SK-N-SH treated with all-trans-retinoic acid at 6 μM for 48 hours (cell line): ENCODE results near the gene SH3BGRL2.

Experiments used
- ATAC-seq: fragments of 200-7000 bp; cut with Tn5 transposase; 3 replicates; pipeline ENCODE4 v1.9.1; 2020; ENCODE audit warnings: mild to moderate bottlenecking, moderate library complexity
- ARNTL ChIP-seq: fragments of 450-650 bp; formaldehyde crosslinking; IDR thresholded peaks from 2 replicates; pipeline ENCODE4 v1.5.0; 2020; ENCODE audit warnings: low read depth, mild to moderate bottlenecking, moderate library complexity, borderline replicate concordance
- BACH2 ChIP-seq: fragments of 250-450 bp; sonication (Bioruptor Pico); IDR thresholded peaks from 2 replicates; pipeline ENCODE4 v1.9.0; 2021; ENCODE audit warnings: mild to moderate bottlenecking, borderline replicate concordance
- CREB5 ChIP-seq: fragments of 250-450 bp; sonication (Bioruptor Pico); IDR thresholded peaks from 2 replicates; pipeline ENCODE4 v1.5.1; 2020; ENCODE audit warnings: low read depth, mild to moderate bottlenecking, moderate library complexity
- CSDC2 ChIP-seq: fragments of 250-450 bp; sonication (Bioruptor Pico); IDR thresholded peaks from 2 replicates; pipeline ENCODE4 v1.5.0; 2020; ENCODE audit warnings: mild to moderate bottlenecking, moderate library complexity
- CSRNP3 ChIP-seq: fragments of 250-450 bp; sonication (Bioruptor Pico); IDR thresholded peaks from 2 replicates; pipeline ENCODE4 v1.5.1; 2021; ENCODE audit warnings: mild to moderate bottlenecking, moderate library complexity
- GLIS3 ChIP-seq: fragments of 250-450 bp; sonication (Bioruptor Pico); IDR thresholded peaks from 2 replicates; pipeline ENCODE4 v1.5.0; 2020; ENCODE audit warnings: mild to moderate bottlenecking, moderate library complexity
- ISL1 ChIP-seq: fragments of 250-450 bp; sonication (Bioruptor Pico); IDR thresholded peaks from 2 replicates; pipeline ENCODE4 v2.1.2; 2022; ENCODE audit warnings: mild to moderate bottlenecking, moderate library complexity
- PATZ1 ChIP-seq: fragments of 250-450 bp; sonication (Bioruptor Pico); IDR thresholded peaks from 2 replicates; pipeline ENCODE4 v1.8.0; 2020; ENCODE audit warnings: mild to moderate bottlenecking, moderate library complexity, borderline replicate concordance
- POU6F1 ChIP-seq: fragments of 250-450 bp; sonication (Bioruptor Pico); IDR thresholded peaks from 2 replicates; pipeline ENCODE4 v1.8.0; 2021; ENCODE audit warnings: low read depth, mild to moderate bottlenecking, moderate library complexity, borderline replicate concordance
- PPARA ChIP-seq: fragments of 250-450 bp; sonication (Bioruptor Pico); IDR thresholded peaks from 2 replicates; pipeline ENCODE4 v1.5.0; 2020; ENCODE audit warnings: mild to moderate bottlenecking, borderline replicate concordance
- RARB ChIP-seq: fragments of 250-450 bp; sonication (Bioruptor Pico); IDR thresholded peaks from 2 replicates; pipeline ENCODE4 v1.8.0; 2021; ENCODE audit warnings: mild to moderate bottlenecking, moderate library complexity
- SNAI2 ChIP-seq: fragments of 250-450 bp; sonication (Bioruptor Pico); IDR thresholded peaks from 2 replicates; pipeline ENCODE4 v1.5.0; 2020; ENCODE audit warnings: mild to moderate bottlenecking, moderate library complexity
- TCF4 ChIP-seq: fragments of 250-450 bp; sonication (Bioruptor Pico); IDR thresholded peaks from 2 replicates; pipeline ENCODE4 v1.8.0; 2021; ENCODE audit warnings: mild to moderate bottlenecking, moderate library complexity, borderline replicate concordance
- TOX ChIP-seq: fragments of 250-450 bp; sonication (Bioruptor Pico); IDR thresholded peaks from 2 replicates; pipeline ENCODE4 v1.8.0; 2021; ENCODE audit warnings: mild to moderate bottlenecking, moderate library complexity, borderline replicate concordance
- TSHZ2 ChIP-seq: fragments of 250-450 bp; sonication (Bioruptor Pico); IDR thresholded peaks from 2 replicates; pipeline ENCODE4 v1.5.0; 2020; ENCODE audit warnings: mild to moderate bottlenecking, moderate library complexity
- ZC3H10 ChIP-seq: fragments of 250-450 bp; sonication (Bioruptor Pico); IDR thresholded peaks from 2 replicates; pipeline ENCODE4 v1.5.1; 2021; ENCODE audit warnings: mild to moderate bottlenecking, moderate library complexity
- ZFP3 ChIP-seq: fragments of 250-450 bp; sonication (Bioruptor Pico); IDR thresholded peaks from 2 replicates; pipeline ENCODE4 v1.5.0; 2020; ENCODE audit warnings: mild to moderate bottlenecking, moderate library complexity
- ZNF565 ChIP-seq: fragments of 450-650 bp; formaldehyde crosslinking; conservative IDR thresholded peaks from 2 replicates; pipeline ENCODE4 v1.5.0; 2020; ENCODE audit warnings: low read depth, mild to moderate bottlenecking, moderate library complexity
- ZNF70 ChIP-seq: fragments of 450-650 bp; formaldehyde crosslinking; IDR thresholded peaks from 2 replicates; pipeline ENCODE4 v1.5.0; 2020; ENCODE audit warnings: mild to moderate bottlenecking, moderate library complexity
- ZNF8 ChIP-seq: fragments of 450-650 bp; formaldehyde crosslinking; IDR thresholded peaks from 2 replicates; pipeline ENCODE4 v1.5.0; 2020; ENCODE audit warnings: mild to moderate bottlenecking, moderate library complexity

SH3BGRL2 gene

GRCh38 chr6:79719248-79719960 is 88.3 kb downstream of the SH3BGRL2 start:
- TF ChIP-seq TSHZ2: no peak
- TF ChIP-seq CREB5: no peak
- TF ChIP-seq PATZ1: no peak
- ATAC-seq: peak; percentile 61; the same call in 2 of the 3 replicates

- no peak for ATAC-seq
These were observed 93.7 kb downstream of the SH3BGRL2 start for GRCh38 chr6:79724816-79725215.

GRCh38 chr6:79731471-79731870 is 100.3 kb downstream of the SH3BGRL2 start:
- TF ChIP-seq PATZ1 (no peak), TOX (CRISPR knock-in tag) (no peak), ZC3H10 (CRISPR knock-in tag) (no peak), ZNF565 (CRISPR knock-in tag) (no peak), ZFP3 (CRISPR knock-in tag) (no peak), RARB (CRISPR knock-in tag) (no peak), SNAI2 (CRISPR knock-in tag) (no peak), ZNF70 (no peak), CSRNP3 (no peak), POU6F1 (CRISPR knock-in tag) (no peak), TSHZ2 (no peak), ISL1 (CRISPR knock-in tag) (no peak), ZNF8 (CRISPR knock-in tag) (no peak), GLIS3 (CRISPR knock-in tag) (no peak), CSDC2 (CRISPR knock-in tag) (no peak), CREB5 (no peak), PPARA (CRISPR knock-in tag) (no peak), TCF4 (CRISPR knock-in tag) (no peak), ARNTL (CRISPR knock-in tag) (no peak), BACH2 (no peak)
- ATAC-seq: no peak

More at GRCh38 chr6:79724816-79725215, 93.7 kb downstream of the SH3BGRL2 start:
- no peak for TF ChIP-seq SNAI2 (CRISPR knock-in tag)
